IMR-90 (cell line): ENCODE data around the gene HGF. TPM values are rescaled to one million over a fixed set of nuclear protein-coding genes. Genes with fewer than 3 reads are reported as not detected.

Experiments
- ATAC-seq: fragments of 200-7000 bp; cut with Tn5 transposase; 2 replicates; pipeline ENCODE4 v1.9.1; 2020; ENCODE audit warnings: low read depth, mild to moderate bottlenecking, moderate library complexity
- BruUV-seq: library from RNA; stranded (reverse); fragments of 400-500 nt; replicated peaks from 2 replicates; lab custom pipeline; 2021; lab: Mats Ljungman, UMichigan
- CTCF ChIA-PET: fragments of 300-600 bp; formaldehyde crosslinking; extraction: SDS; loops from one replicate; lab custom pipeline; 2021; ENCODE audit warnings: antibody characterized with exemption; lab: Yijun Ruan, JAX
- POLR2A ChIA-PET: fragments of 300-600 bp; sonication (Branson Sonifier 250); formaldehyde crosslinking; loops from one replicate; lab custom pipeline; 2022; ENCODE audit warnings: antibody characterized with exemption; ENCODE audit not compliant: unreplicated experiment; lab: Charles Lee
- DNase-seq: peaks from one replicate; pipeline ENCODE4 v3.0.0; 2013
- H2AFZ ChIP-seq: replicated peaks from 2 replicates; pipeline ENCODE3; 2013; ENCODE audit warnings: low read length, mild to moderate bottlenecking; ENCODE audit not compliant: poor library complexity
- H2AK5ac ChIP-seq: 2 replicates; pipeline ENCODE4 v1.6.1; 2013; ENCODE audit warnings: low read depth, low read length, inconsistent platforms
- H2AK9ac ChIP-seq: replicated peaks from 2 replicates; pipeline ENCODE3; 2013; ENCODE audit warnings: mild to moderate bottlenecking, low read depth, low read length, moderate library complexity; ENCODE audit not compliant: poor library complexity
- H2BK120ac ChIP-seq: 2 replicates; pipeline ENCODE4 v1.6.1; 2013; ENCODE audit warnings: low read depth, low read length, inconsistent platforms
- H2BK15ac ChIP-seq: 3 replicates; pipeline ENCODE4 v1.6.1; 2013; ENCODE audit warnings: low read depth, low read length, inconsistent platforms
- H2BK20ac ChIP-seq: 2 replicates; pipeline ENCODE4 v1.6.1; 2013; ENCODE audit warnings: low read depth, mild to moderate bottlenecking, inconsistent platforms, low read length, moderate library complexity
- H2BK5ac ChIP-seq: 2 replicates; pipeline ENCODE4 v1.6.1; 2013; ENCODE audit warnings: mild to moderate bottlenecking, low read depth, low read length, inconsistent platforms; ENCODE audit not compliant: poor library complexity, severe bottlenecking
- H3K14ac ChIP-seq: replicated peaks from 2 replicates; pipeline ENCODE4 v1.6.1; 2013; ENCODE audit warnings: low read depth, low read length, inconsistent platforms
- H3K18ac ChIP-seq: 2 replicates; pipeline ENCODE4 v1.6.1; 2013; ENCODE audit warnings: low read depth, low read length, control low read depth
- H3K23ac ChIP-seq: 2 replicates; pipeline ENCODE4 v1.6.1; 2013; ENCODE audit warnings: low read depth, low read length, inconsistent platforms
- H3K27ac ChIP-seq: 2 replicates; pipeline ENCODE4 v1.5.1; 2013; ENCODE audit warnings: mild to moderate bottlenecking, control low read depth, low read length; ENCODE audit not compliant: insufficient read depth
- H3K27me3 ChIP-seq: 2 replicates; pipeline ENCODE4 v1.6.1; 2013; ENCODE audit warnings: low read length; ENCODE audit not compliant: control insufficient read depth, insufficient read depth
- H3K36me3 ChIP-seq: 2 replicates; pipeline ENCODE4 v1.6.1; 2013; ENCODE audit warnings: low read length, mixed read lengths; ENCODE audit not compliant: control insufficient read depth, insufficient read depth
- H3K4ac ChIP-seq: 2 replicates; pipeline ENCODE4 v1.6.1; 2013; ENCODE audit warnings: low read depth, low read length, inconsistent platforms
- H3K4me1 ChIP-seq: 2 replicates; pipeline ENCODE4 v1.6.1; 2013; ENCODE audit warnings: low read length, mixed read lengths; ENCODE audit not compliant: control insufficient read depth, insufficient read depth
- H3K4me2 ChIP-seq: 2 replicates; pipeline ENCODE4 v1.6.1; 2013; ENCODE audit warnings: low read depth, mild to moderate bottlenecking, control low read depth, low read length, moderate library complexity
- H3K4me3 ChIP-seq: 2 replicates; pipeline ENCODE4 v1.5.1; 2013; ENCODE audit warnings: low read depth, mild to moderate bottlenecking, control low read depth, low read length, moderate library complexity; ENCODE audit not compliant: insufficient read depth
- H3K56ac ChIP-seq: 2 replicates; pipeline ENCODE4 v1.6.1; 2013; ENCODE audit warnings: low read length, inconsistent platforms; ENCODE audit not compliant: insufficient read depth; ENCODE audit errors: extremely low read depth
- H3K79me1 ChIP-seq, 2 experiments: 2 replicates each; pipeline ENCODE4 v1.6.1; 2013; ENCODE audit warnings: low read length in 2 of 2, inconsistent platforms in 1 of 2, low read depth in 1 of 2
- H3K9ac ChIP-seq: 2 replicates; pipeline ENCODE4 v1.6.1; 2013; ENCODE audit warnings: low read depth, low read length, control low read depth
- H3K9me1 ChIP-seq: 2 replicates; pipeline ENCODE4 v1.6.1; 2013; ENCODE audit warnings: low read length, inconsistent platforms; ENCODE audit not compliant: insufficient read depth
- H3K9me3 ChIP-seq: 2 replicates; pipeline ENCODE4 v1.6.1; 2013; ENCODE audit warnings: low read length; ENCODE audit not compliant: control insufficient read depth, insufficient read depth
- H4K20me1 ChIP-seq: 2 replicates; pipeline ENCODE4 v1.6.1; 2013; ENCODE audit warnings: low read length, inconsistent platforms; ENCODE audit not compliant: insufficient read depth
- H4K5ac ChIP-seq: 2 replicates; pipeline ENCODE4 v1.6.1; 2013; ENCODE audit warnings: mild to moderate bottlenecking, low read depth, low read length, control low read depth
- H4K8ac ChIP-seq, 2 experiments: 2 replicates each; pipeline ENCODE4 v1.6.1; 2013; ENCODE audit warnings: low read depth in 2 of 2, low read length in 2 of 2, control low read depth in 1 of 2, inconsistent platforms in 1 of 2
- H4K91ac ChIP-seq: 2 replicates; pipeline ENCODE4 v1.6.1; 2013; ENCODE audit warnings: low read depth, low read length, inconsistent platforms; ENCODE audit not compliant: insufficient read depth
- BHLHE40 ChIP-seq: fragments of 150-350 bp; IDR thresholded peaks from 2 replicates; pipeline ENCODE4 v1.6.1; 2016; ENCODE audit warnings: mild to moderate bottlenecking, low read depth, low read length
- CEBPB ChIP-seq: IDR thresholded peaks from 2 replicates; pipeline ENCODE4 v1.6.1; 2012; ENCODE audit warnings: low read depth, low read length, improper control_type of control experiment
- CTCF ChIP-seq: conservative IDR thresholded peaks from 2 replicates; pipeline ENCODE4 v1.5.1; 2012; ENCODE audit warnings: mild to moderate bottlenecking, low read depth, low read length, improper control_type of control experiment
- MAFK ChIP-seq: IDR thresholded peaks from 2 replicates; pipeline ENCODE4 v1.6.1; 2012; ENCODE audit warnings: low read depth, low read length, improper control_type of control experiment
- MAZ ChIP-seq: IDR thresholded peaks from 2 replicates; pipeline ENCODE4 v1.6.1; 2012; ENCODE audit warnings: low read depth, mild to moderate bottlenecking, low read length, improper control_type of control experiment, moderate library complexity, borderline replicate concordance
- MXI1 ChIP-seq: IDR thresholded peaks from 2 replicates; pipeline ENCODE4 v1.6.1; 2012; ENCODE audit warnings: low read depth, mild to moderate bottlenecking, low read length, moderate library complexity, borderline replicate concordance
- NFE2L2 ChIP-seq: fragments of 150-350 bp; IDR thresholded peaks from 2 replicates; pipeline ENCODE4 v1.6.1; 2016; ENCODE audit warnings: low read depth, mild to moderate bottlenecking, low read length
- RAD21 ChIP-seq: IDR thresholded peaks from 2 replicates; pipeline ENCODE4 v1.6.1; 2012; ENCODE audit warnings: low read length, improper control_type of control experiment
- RCOR1 ChIP-seq: IDR thresholded peaks from 2 replicates; pipeline ENCODE4 v1.6.1; 2012; ENCODE audit warnings: mild to moderate bottlenecking, low read length, improper control_type of control experiment; ENCODE audit not compliant: insufficient replicate concordance
- RFX5 ChIP-seq: IDR thresholded peaks from 2 replicates; pipeline ENCODE4 v1.8.0; 2012; ENCODE audit warnings: low read depth, mild to moderate bottlenecking, low read length, moderate library complexity
- SMC3 ChIP-seq: fragments of 150-350 bp; IDR thresholded peaks from 2 replicates; pipeline ENCODE4 v1.6.1; 2016; ENCODE audit warnings: low read depth, mild to moderate bottlenecking, antibody characterized with exemption, low read length, moderate library complexity
- USF2 ChIP-seq: fragments of 150-350 bp; IDR thresholded peaks from 2 replicates; pipeline ENCODE4 v1.6.1; 2017; ENCODE audit warnings: mild to moderate bottlenecking, antibody characterized with exemption, low read length, low read depth
- WGBS, 2 experiments: methylation state at CpG; one replicate each; pipeline versions ENCODE4 v1.1.5 to v1.1.7; 2013; ENCODE audit warnings: missing lambda C conversion rate in 2 of 2; ENCODE audit not compliant: insufficient read length in 1 of 2; ENCODE audit errors: extremely low coverage in 2 of 2; 5-methylcytosine and 5-hydroxymethylcytosine counted together
- dilution Hi-C: fragments of 300-500 bp; cut with HindIII; formaldehyde crosslinking; loops from one replicate; pipeline ENCODE4 v1.14.3; 2018; ENCODE audit warnings: low sequenced_read_pairs; ENCODE audit not compliant: unreplicated experiment
- in situ Hi-C: fragments of 300-500 bp; cut with MboI; formaldehyde crosslinking; loops from 3 replicates; pipeline ENCODE4 v1.14.3; 2019; ENCODE audit warnings: low sequenced_read_pairs, inconsistent platforms, mixed read lengths
- intact Hi-C: fragments of 100-400 bp; cut with micrococcal nuclease; formaldehyde crosslinking; loops from 2 replicates; pipeline ENCODE4 v1.10.0; 2022
- polyA plus RNA-seq, 3 experiments: library from polyadenylated mRNA; depleted of rRNA; stranded (reverse); fragments of >200 nt; gene quantifications; 2 replicates each; pipeline ENCODE4 v1.2.3, GENCODE V29; 2012; ENCODE audit warnings: low replicate concordance in 1 of 3
- total RNA-seq: library from RNA; depleted of rRNA; stranded (reverse); fragments of >200 nt; gene quantifications from 2 replicates; pipeline ENCODE4 v1.2.3, GENCODE V29; 2012

Gene HGF
- total and polyA plus RNA-seq, 2 of the 4 experiments (the other 2 are of a cell fraction) = 16.8 to 50.9 TPM

- no peak overlapping the region for H2BK5ac ChIP-seq
- no peak overlapping the region for H3K4ac ChIP-seq
- H2AK5ac ChIP-seq = no peak overlapping the region
- no TSS peak for BruUV-seq
- no peak overlapping the region for H3K56ac ChIP-seq
- ChIA-PET POLR2A (no interaction called here), CTCF (no interaction called here)
- no peaks in the 10 kb centered on the region for H3K4me1 ChIP-seq
- no peak overlapping the region for H3K4me3 ChIP-seq
- H2AK9ac ChIP-seq = no peak overlapping the region
- H3K36me3 ChIP-seq = peaks cover 32% of the 10 kb centered on the region
- H3K79me1 ChIP-seq = no peaks in the 10 kb centered on the region
- H2BK15ac ChIP-seq = no peak overlapping the region
- no peak for TF ChIP-seq CTCF
- TF ChIP-seq MAZ = no peak
- TF ChIP-seq MAFK = no peak
- no peak for TF ChIP-seq SMC3
- no peak for TF ChIP-seq NFE2L2
- TF ChIP-seq BHLHE40 = no peak
- TF ChIP-seq RFX5 = no peak
- no peak for TF ChIP-seq RCOR1
- no peak for TF ChIP-seq MXI1
- no peak for TF ChIP-seq USF2
- no peak for TF ChIP-seq RAD21
- TF ChIP-seq CEBPB = no peak
- WGBS, 2 experiments = no CpG with 5 or more reads among the region's 2 CpGs
- H4K20me1 ChIP-seq = no peaks in the 10 kb centered on the region
- peaks cover under 1% of the 10 kb centered on the region; the same call in 1 of the 2 replicates for H3K9me3 ChIP-seq
- no peaks in the 10 kb centered on the region for H3K9me1 ChIP-seq
- ATAC-seq (no peak), DNase-seq (no peak)
- no peak overlapping the region for H3K23ac ChIP-seq
- H3K14ac ChIP-seq = no peak overlapping the region
- intact Hi-C loops (no loop called here), in situ Hi-C loops (no loop called here), dilution Hi-C loops (no loop called here)
- H4K5ac ChIP-seq = no peak overlapping the region
- H2AFZ ChIP-seq = no peak overlapping the region
- H3K18ac ChIP-seq = no peak overlapping the region
- no peak overlapping the region for H3K27ac ChIP-seq
- no peaks in the 10 kb centered on the region for H3K27me3 ChIP-seq
- H4K8ac ChIP-seq = no peak overlapping the region
- no peak overlapping the region for H2BK120ac ChIP-seq
- H3K9ac ChIP-seq = no peak overlapping the region
- H2BK20ac ChIP-seq = no peak overlapping the region
- H3K4me2 ChIP-seq = no peak overlapping the region
- H4K91ac ChIP-seq = no peak overlapping the region
Measured at GRCh38 chr7:81745637-81746036, 24.2 kb downstream of the HGF start.
